Stimulated activated CD4-positive, alpha-beta T cell treated with anti-CD3 and anti-CD28 coated beads, Interleukin-4, amount 100 ng/mL, for 1 hour (primary cell): ENCODE data around the gene TCTN2.

Experiments
- DNase-seq: peaks from one replicate; pipeline ENCODE4 v3.0.0-alpha.2; 2020

The TCTN2 gene

GRCh38 chr12:123747309-123747708 is 76.4 kb downstream of the TCTN2 start:
- DNase-seq = no peak

GRCh38 chr12:123748161-123748560 is 77.2 kb downstream of the TCTN2 start:
- no peak for DNase-seq

- DNase-seq = no peak
These were observed 77.7 kb downstream of the TCTN2 start for GRCh38 chr12:123748661-123749060.

GRCh38 chr12:123749355-123749754 is 78.4 kb downstream of the TCTN2 start:
- DNase-seq = no peak

- DNase-seq = no peak
These were observed 79.3 kb downstream of the TCTN2 start for GRCh38 chr12:123750159-123750656.

GRCh38 chr12:123752046-123752445 is 81.1 kb downstream of the TCTN2 start:
- no peak for DNase-seq

GRCh38 chr12:123754041-123754772 is 83.3 kb downstream of the TCTN2 start:
- DNase-seq = no peak

- DNase-seq = no peak
These were observed 86.6 kb downstream of the TCTN2 start for GRCh38 chr12:123757561-123757960.
